Measurements from ENCODE around the gene IGSF23. TPM values are rescaled to one million over a fixed set of nuclear protein-coding genes. Genes with fewer than 3 reads are reported as not detected.

IGSF23 gene
- total and polyA plus RNA-seq, 2 of the 4 experiments (the other 2 are of a cell fraction): 0.27 TPM; not detected in 1

- ATAC-seq (ENCODE audit: low read depth) (no peak), DNase-seq (no peak)
- Histone ChIP-seq H4K8ac (ENCODE audit: low read depth in 2 of 2, low read length in 2 of 2) (0 out of 4 replicates have a peak overlapping the region, but pooled peaks of 1 of the 2 experiments have one; percentile 3), H2AK5ac (ENCODE audit: low read depth, low read length) (no peak overlapping the region), H4K91ac (ENCODE audit: insufficient read depth, low read depth, low read length) (no peak overlapping the region), H4K5ac (ENCODE audit: low read depth, low read length) (no peak overlapping the region), H3K4me1 (ENCODE audit: control insufficient read depth, insufficient read depth, low read length) (peaks cover 3% of the 10 kb centered on the region; the same call in 1 of the 2 replicates), H3K36me3 (ENCODE audit: control insufficient read depth, insufficient read depth, low read length) (peaks cover 70% of the 10 kb centered on the region), H3K27me3 (ENCODE audit: control insufficient read depth, insufficient read depth, low read length) (no peaks in the 10 kb centered on the region), H3K4me3 (ENCODE audit: insufficient read depth, low read depth, low read length) (no peak overlapping the region), H3K9me1 (ENCODE audit: insufficient read depth, low read length) (peaks cover 12% of the 10 kb centered on the region), H3K14ac (replicated peaks; ENCODE audit: low read depth, low read length) (no peak overlapping the region), H2BK120ac (ENCODE audit: low read depth, low read length) (no peak overlapping the region), H2BK20ac (ENCODE audit: low read depth, low read length) (no peak overlapping the region), H4K20me1 (ENCODE audit: insufficient read depth, low read length) (0 out of 2 replicates have a peak, but pooled peaks cover 7% of the 10 kb centered on the region), H2BK15ac (ENCODE audit: low read depth, low read length) (no peak overlapping the region), H3K9me3 (ENCODE audit: control insufficient read depth, insufficient read depth, low read length) (no peaks in the 10 kb centered on the region), H3K79me1 (ENCODE audit: low read depth in 1 of 2, low read length in 2 of 2) (peaks cover 31 to 84% of the 10 kb centered on the region in 2 experiments; a peak in 3 of 4 replicates), H3K4ac (ENCODE audit: low read depth, low read length) (no peak overlapping the region), H2AK9ac (replicated peaks; ENCODE audit: low read depth, low read length, poor library complexity) (no peak overlapping the region), H2BK5ac (ENCODE audit: low read depth, low read length, poor library complexity, severe bottlenecking) (no peak overlapping the region), H3K18ac (ENCODE audit: low read depth, low read length) (no peak overlapping the region), H3K4me2 (ENCODE audit: low read depth, low read length) (no peak overlapping the region), H3K9ac (ENCODE audit: low read depth, low read length) (no peak overlapping the region), H3K27ac (ENCODE audit: insufficient read depth, low read length) (no peak overlapping the region), H2AFZ (replicated peaks; ENCODE audit: low read length, poor library complexity) (no peak overlapping the region), H3K56ac (ENCODE audit: extremely low read depth, insufficient read depth, low read length) (no peak overlapping the region), H3K23ac (ENCODE audit: low read depth, low read length) (no peak overlapping the region)
- TF ChIP-seq MXI1 (IDR thresholded peaks at IDR 0.05; ENCODE audit: borderline replicate concordance, low read depth, low read length): no peak
- no peak for TF ChIP-seq BHLHE40 (IDR thresholded peaks at IDR 0.05; ENCODE audit: low read depth, low read length)
- no peak for TF ChIP-seq CEBPB (IDR thresholded peaks at IDR 0.05; ENCODE audit: low read depth, low read length)
- no peak for TF ChIP-seq USF2 (IDR thresholded peaks at IDR 0.05; ENCODE audit: low read depth, low read length)
- TF ChIP-seq SMC3 (IDR thresholded peaks at IDR 0.05; ENCODE audit: low read depth, low read length): no peak
- no peak for TF ChIP-seq ELK1 (IDR thresholded peaks at IDR 0.05; ENCODE audit: borderline replicate concordance, low read depth, low read length)
- no peak for TF ChIP-seq POLR2A (IDR thresholded peaks at IDR 0.05; ENCODE audit: low read depth, low read length)
- no peak for TF ChIP-seq CTCF (conservative IDR thresholded peaks at IDR 0.05; ENCODE audit: low read depth, low read length)
- in situ Hi-C loops (cut with MboI; ENCODE audit: low sequenced_read_pairs): no loop called here
- intact Hi-C loops (cut with micrococcal nuclease): no loop called here
- CTCF ChIA-PET: no interaction called here
- WGBS, 2 experiments (ENCODE audit: extremely low coverage in 2 of 2, insufficient read length in 1 of 2): 100% methylated on average over 1 of the region's 4 CpGs; no CpG with 5 or more reads in 1 of the 2 experiments
- no TSS peak for BruUV-seq (replicated peaks)
- POLR2A ChIA-PET (ENCODE audit: unreplicated experiment): no interaction called here
- dilution Hi-C loops (cut with HindIII; ENCODE audit: low sequenced_read_pairs, unreplicated experiment): no loop called here
Observed at GRCh38 chr19:44660081-44660480, 46.7 kb downstream of the IGSF23 start.

Data from IMR-90 (cell line).